HG02938 (cell line): ENCODE measurements around the gene YPEL4.

ENCODE experiments used
- ATAC-seq: cut with Tn5 transposase; IDR thresholded peaks from one replicate; pipeline ENCODE4 v1.9.1; 2021; ENCODE audit warnings: mild to moderate bottlenecking, moderate library complexity; ENCODE audit not compliant: unreplicated experiment

YPEL4 gene

DNA sequence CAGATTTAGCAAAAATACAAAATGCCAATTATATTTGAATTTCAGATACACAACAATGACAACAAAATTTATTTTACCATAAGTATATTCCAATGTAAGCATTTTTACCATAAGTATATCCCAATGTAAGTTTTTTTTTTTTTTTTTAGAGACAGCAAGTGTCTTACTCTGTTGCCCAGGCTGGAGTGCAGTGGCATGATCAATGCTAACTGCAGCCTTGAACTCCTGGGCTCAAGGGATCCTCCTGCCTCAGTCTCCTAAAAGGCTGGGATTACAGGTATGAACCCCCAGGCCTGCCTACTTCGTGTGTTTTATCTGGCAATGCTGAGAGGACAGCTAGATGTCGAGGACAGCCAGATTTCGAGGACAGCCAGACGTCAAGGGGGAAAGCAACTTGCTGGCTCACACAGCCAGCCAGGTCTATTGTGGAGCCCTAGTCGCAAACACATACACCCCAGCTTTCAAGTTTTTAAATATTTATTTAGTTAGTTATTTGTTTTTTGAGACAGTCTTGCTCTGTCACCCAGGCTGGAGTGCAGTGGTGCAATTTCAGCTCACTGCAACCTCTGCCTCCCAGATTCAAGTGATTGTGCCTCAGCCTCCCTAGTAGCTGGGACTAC is 53.3 kb downstream of the YPEL4 start:
- ATAC-seq: no peak
